ENCODE data around the gene SPATA9. TPM values are rescaled to one million over a fixed set of nuclear protein-coding genes. Genes with fewer than 3 reads are reported as not detected.

Gene SPATA9
- 1.4 TPM for polyA plus RNA-seq (ENCODE audit: insufficient read length)

GRCh38 chr5:95682891-95683290 is at the start of gene SPATA9:
SPATA9 (minus strand) TSS chr5:95682991; CDS start chr5:95682854, 137 bp downstream.
- no peak for DNase-seq

- peak; percentile 63 for DNase-seq
Measured at GRCh38 chr5:95731571-95732554, 49.1 kb upstream of the SPATA9 start.

- DNase-seq = peak; percentile 93
Measured at GRCh38 chr5:95730730-95731570, 48.2 kb upstream of the SPATA9 start, which contains the start of gene RHOBTB3. RHOBTB3 (plus strand) TSS chr5:95731336; CDS start chr5:95731683, 347 bp downstream.

GRCh38 chr5:95730011-95730700 is 47.4 kb upstream of the SPATA9 start:
- DNase-seq = no peak

- no peak for DNase-seq
Measured at GRCh38 chr5:95729115-95730010, 46.6 kb upstream of the SPATA9 start.

- no peak for DNase-seq
Measured at GRCh38 chr5:95728494-95729114, 45.8 kb upstream of the SPATA9 start.

GRCh38 chr5:95727764-95728191 is 45.0 kb upstream of the SPATA9 start:
- no peak for DNase-seq

- DNase-seq = no peak
Measured at GRCh38 chr5:95726811-95727763, 44.3 kb upstream of the SPATA9 start.

GRCh38 chr5:95725937-95726810 is 43.4 kb upstream of the SPATA9 start:
- DNase-seq = no peak

- DNase-seq = no peak
Measured at GRCh38 chr5:95725071-95725820, 42.5 kb upstream of the SPATA9 start.

GRCh38 chr5:95723632-95724369 is 41.0 kb upstream of the SPATA9 start:
- DNase-seq = no peak

- no peak for DNase-seq
Measured at GRCh38 chr5:95721582-95722295, 38.9 kb upstream of the SPATA9 start.

GRCh38 chr5:95720094-95720786 is 37.4 kb upstream of the SPATA9 start:
- DNase-seq = no peak

- no peak for DNase-seq
Measured at GRCh38 chr5:95718738-95719137, 35.9 kb upstream of the SPATA9 start.

GRCh38 chr5:95718203-95718602 is 35.4 kb upstream of the SPATA9 start:
- no peak for DNase-seq

GRCh38 chr5:95717439-95717838 is 34.6 kb upstream of the SPATA9 start:
- DNase-seq = no peak

Measured in hindlimb muscle (tissue), 1 donor.